H1 (cell line): ENCODE measurements around the gene TTLL5. TPM values are rescaled to one million over a fixed set of nuclear protein-coding genes. Genes with fewer than 3 reads are reported as not detected.

Source experiments
- CTCF ChIA-PET: fragments of 300-600 bp; sonication (Branson Sonifier 250); formaldehyde crosslinking; loops from one replicate; lab custom pipeline; 2021; ENCODE audit not compliant: partially characterized antibody; lab: Charles Lee
- POLR2A ChIA-PET: fragments of 300-600 bp; sonication (Branson Sonifier 250); formaldehyde crosslinking; loops from one replicate; lab custom pipeline; 2021; ENCODE audit warnings: inconsistent platforms; ENCODE audit not compliant: partially characterized antibody; lab: Charles Lee
- DNase-seq, 2 experiments: peaks; one replicate each; pipeline versions ENCODE4 v3.0.0 to v3.0.0-alpha.2; 2010 to 2022; ENCODE audit warnings: low spot score in 2 of 2, low read depth in 1 of 2, mixed read lengths in 1 of 2
- FAIRE-seq: peaks from 2 replicates; lab custom pipeline; 2011; peaks lifted over from hg19 to GRCh38; lab: Jason Lieb, UNC
- H2AFZ ChIP-seq: 2 replicates; pipeline ENCODE4 v1.8.1; 2012; ENCODE audit warnings: low read length, inconsistent platforms
- H2AK5ac ChIP-seq: 2 replicates; pipeline ENCODE4 v1.6.1; 2013; ENCODE audit warnings: low read depth, low read length
- H2BK120ac ChIP-seq: replicated peaks from 2 replicates; pipeline ENCODE3; 2013; ENCODE audit warnings: low read depth, low read length, inconsistent platforms
- H2BK12ac ChIP-seq: 2 replicates; pipeline ENCODE4 v1.6.1; 2013; ENCODE audit warnings: low read depth, low read length
- H2BK15ac ChIP-seq: 2 replicates; pipeline ENCODE4 v1.6.1; 2013; ENCODE audit warnings: low read length
- H2BK20ac ChIP-seq: 2 replicates; pipeline ENCODE4 v1.6.1; 2013; ENCODE audit warnings: low read length
- H2BK5ac ChIP-seq: 2 replicates; pipeline ENCODE4 v1.6.1; 2013; ENCODE audit warnings: low read depth, low read length
- H3K14ac ChIP-seq: 2 replicates; pipeline ENCODE4 v1.6.1; 2013; ENCODE audit warnings: inconsistent platforms; ENCODE audit not compliant: insufficient read length
- H3K18ac ChIP-seq: 2 replicates; pipeline ENCODE4 v1.6.1; 2013; ENCODE audit warnings: low read length; ENCODE audit errors: extremely low read depth
- H3K23ac ChIP-seq: 2 replicates; pipeline ENCODE4 v1.6.1; 2013; ENCODE audit warnings: inconsistent platforms; ENCODE audit not compliant: insufficient read length
- H3K23me2 ChIP-seq: 2 replicates; pipeline ENCODE4 v1.6.1; 2013; ENCODE audit warnings: low read depth, low read length
- H3K27ac ChIP-seq: 2 replicates; pipeline ENCODE4 v1.6.1; 2011; ENCODE audit warnings: low read depth, low read length, inconsistent platforms
- H3K27me3 ChIP-seq, 4 experiments: replicated peaks in 1 of 4; 1 replicate in 1 of 4; 2 replicates in 3 of 4; pipeline versions ENCODE4 v1.6.1 to v1.8.1; 2011 to 2013; ENCODE audit warnings: low read length in 3 of 4, mild to moderate bottlenecking in 3 of 4, inconsistent platforms in 2 of 4, mixed read lengths in 2 of 4, moderate library complexity in 1 of 4; ENCODE audit not compliant: control insufficient read depth in 3 of 4, insufficient read depth in 3 of 4; ENCODE audit errors: extremely low read depth in 1 of 4
- H3K36me3 ChIP-seq, 4 experiments: 2 replicates each; pipeline versions ENCODE4 v1.6.1 to v1.8.1; 2011 to 2013; ENCODE audit warnings: mild to moderate bottlenecking in 4 of 4, low read length in 3 of 4, moderate library complexity in 2 of 4, control low read depth in 1 of 4, inconsistent platforms in 1 of 4; ENCODE audit not compliant: insufficient read depth in 4 of 4, control insufficient read depth in 2 of 4
- H3K4ac ChIP-seq: replicated peaks from 2 replicates; pipeline ENCODE3; 2013; ENCODE audit warnings: low read length, low read depth, mixed read lengths, inconsistent platforms; ENCODE audit not compliant: insufficient read length
- H3K4me1 ChIP-seq, 4 experiments: replicated peaks in 1 of 4; 1 replicate in 1 of 4; 2 replicates in 3 of 4; pipeline versions ENCODE4 v1.6.1 to v1.8.1; 2011 to 2013; ENCODE audit warnings: low read length in 3 of 4, inconsistent platforms in 2 of 4, mixed read lengths in 1 of 4; ENCODE audit not compliant: insufficient read depth in 4 of 4, control insufficient read depth in 3 of 4
- H3K4me2 ChIP-seq, 2 experiments: 2 replicates each; pipeline versions ENCODE4 v1.6.1 to v1.8.1; 2011 to 2013; ENCODE audit warnings: low read depth in 2 of 2, low read length in 2 of 2, control low read depth in 1 of 2, inconsistent platforms in 1 of 2, mild to moderate bottlenecking in 1 of 2; ENCODE audit not compliant: insufficient read depth in 1 of 2
- H3K4me3 ChIP-seq, 4 experiments: fragments of 200-600, 300-600 bp in 1 of 4; sonication (generic), shearing (Covaris generic), sonication (Bioruptor Twin) in 1 of 4; 2 replicates each; pipeline versions ENCODE4 v1.5.1 to v1.8.1; 2011 to 2016; ENCODE audit warnings: low read length in 4 of 4, low read depth in 3 of 4, control low read depth in 2 of 4, inconsistent platforms in 2 of 4, mild to moderate bottlenecking in 2 of 4, mixed read lengths in 1 of 4, moderate library complexity in 1 of 4; ENCODE audit not compliant: insufficient read depth in 2 of 4; ENCODE audit errors: extremely low read depth in 1 of 4
- H3K56ac ChIP-seq: replicated peaks from 2 replicates; pipeline ENCODE3; 2013; ENCODE audit warnings: low read depth, mild to moderate bottlenecking, mixed read lengths, low read length, inconsistent platforms; ENCODE audit not compliant: insufficient read length
- H3K79me1 ChIP-seq: 2 replicates; pipeline ENCODE4 v1.6.1; 2013; ENCODE audit warnings: low read depth, low read length, control low read depth
- H3K79me2 ChIP-seq, 2 experiments: 2 replicates each; pipeline versions ENCODE4 v1.6.1 to v1.8.1; 2012 to 2013; ENCODE audit warnings: low read length in 2 of 2, mild to moderate bottlenecking in 2 of 2, inconsistent platforms in 1 of 2; ENCODE audit not compliant: insufficient read depth in 2 of 2, control insufficient read depth in 1 of 2
- H3K9ac ChIP-seq, 4 experiments: replicated peaks in 1 of 4; 1 replicate in 1 of 4; 2 replicates in 3 of 4; pipeline versions ENCODE4 v1.6.1 to v1.8.1; 2011 to 2013; ENCODE audit warnings: low read depth in 3 of 4, low read length in 3 of 4, control low read depth in 2 of 4, mild to moderate bottlenecking in 2 of 4, moderate library complexity in 2 of 4, inconsistent platforms in 1 of 4; ENCODE audit errors: extremely low read depth in 1 of 4
- H3K9me3 ChIP-seq, 2 experiments: 2 replicates each; pipeline versions ENCODE4 v1.6.1 to v1.8.1; 2012 to 2013; ENCODE audit warnings: mild to moderate bottlenecking in 2 of 2, moderate library complexity in 2 of 2, control low read depth in 1 of 2, inconsistent platforms in 1 of 2, low read depth in 1 of 2, low read length in 1 of 2, mixed read lengths in 1 of 2; ENCODE audit not compliant: insufficient read depth in 2 of 2
- H4K20me1 ChIP-seq, 2 experiments: replicated peaks in 1 of 2; 2 replicates each; pipeline versions ENCODE3 to v1.8.1; 2011 to 2013; ENCODE audit warnings: inconsistent platforms in 2 of 2, low read length in 2 of 2, mild to moderate bottlenecking in 1 of 2; ENCODE audit not compliant: insufficient read depth in 2 of 2, control insufficient read depth in 1 of 2
- H4K5ac ChIP-seq: 2 replicates; pipeline ENCODE4 v1.6.1; 2013; ENCODE audit warnings: low read length, low read depth, mixed read lengths, inconsistent platforms; ENCODE audit not compliant: insufficient read length
- H4K8ac ChIP-seq: 2 replicates; pipeline ENCODE4 v1.8.0; 2013; ENCODE audit warnings: mild to moderate bottlenecking, moderate library complexity, low read length, inconsistent platforms; ENCODE audit not compliant: insufficient read depth; ENCODE audit errors: extremely low read depth
- H4K91ac ChIP-seq: replicated peaks from 2 replicates; pipeline ENCODE3; 2013; ENCODE audit warnings: low read length, mixed read lengths, inconsistent platforms; ENCODE audit not compliant: insufficient read length
- ATF3 ChIP-seq: IDR thresholded peaks from 2 replicates; pipeline ENCODE4 v1.6.1; 2011; ENCODE audit warnings: low read depth, mild to moderate bottlenecking, low read length; ENCODE audit not compliant: insufficient read depth
- BRCA1 ChIP-seq: IDR thresholded peaks from 2 replicates; pipeline ENCODE4 v1.6.1; 2012; ENCODE audit warnings: low read depth, low read length, improper control_type of control experiment
- CTCF ChIP-seq, 3 experiments: IDR thresholded peaks; 1 replicate in 2 of 3; 2 replicates in 1 of 3; pipeline versions ENCODE4 v1.5.1 to v1.6.1; 2011; ENCODE audit warnings: low read length in 3 of 3, mild to moderate bottlenecking in 3 of 3, inconsistent platforms in 2 of 3, low read depth in 1 of 3, moderate library complexity in 1 of 3; ENCODE audit not compliant: insufficient read depth in 1 of 3; ENCODE audit errors: control extremely low read depth in 1 of 3
- KDM5A ChIP-seq: fragments of 200-600 bp; IDR thresholded peaks from 2 replicates; pipeline ENCODE4 v1.7.1; 2012; ENCODE audit warnings: mild to moderate bottlenecking, low read length, inconsistent platforms, mixed read lengths
- RAD21 ChIP-seq, 2 experiments: IDR thresholded peaks in 1 of 2; conservative IDR thresholded peaks in 1 of 2; 2 replicates each; pipeline ENCODE4 v1.6.1; 2011; ENCODE audit warnings: low read depth in 2 of 2, low read length in 2 of 2, improper control_type of control experiment in 1 of 2, inconsistent platforms in 1 of 2, mild to moderate bottlenecking in 1 of 2, moderate library complexity in 1 of 2
- SIRT6 ChIP-seq: IDR thresholded peaks from one replicate; pipeline ENCODE4 v1.7.1; 2012; ENCODE audit warnings: low read length, inconsistent platforms
- WGBS, 2 experiments: shearing (Covaris generic) in 1 of 2; methylation state at CpG; one replicate each; pipeline versions ENCODE4 v1.1.6 to v1.1.7; 2013 to 2015; ENCODE audit warnings: low lambda C conversion rate in 2 of 2, mixed read lengths in 2 of 2, inconsistent platforms in 1 of 2, low coverage in 1 of 2, missing lambda C conversion rate in 1 of 2; ENCODE audit not compliant: insufficient replicate concordance in 2 of 2, insufficient coverage in 1 of 2, insufficient read length in 1 of 2; ENCODE audit errors: extremely low coverage in 1 of 2, missing lambda C conversion rate in 1 of 2; 5-methylcytosine and 5-hydroxymethylcytosine counted together
- polyA plus RNA-seq, 7 experiments: library from polyadenylated mRNA; depleted of rRNA in 3 of 7; stranded (reverse) in 5 of 7; unstranded in 2 of 7; fragments of >200 nt in 5 of 7; fragments of 200-250 nt in 2 of 7; gene quantifications; 1 replicate in 5 of 7; 2 replicates in 1 of 7; 4 replicates in 1 of 7; pipeline versions ENCODE4 v1.2.1 to v1.2.3, GENCODE V29; 2011 to 2013; ENCODE audit warnings: missing spikeins in 2 of 7, mixed read lengths in 2 of 7
- total RNA-seq: library from RNA; stranded (reverse); fragmentation: NEBNext Ultra II Directional; extraction: Animal tissue kit (Norgen Biotek cat#: 25700); gene quantifications from 2 replicates; pipeline ENCODE4 v1.2.1, GENCODE V29; 2021

Gene TTLL5
- total and polyA plus RNA-seq, 2 of the 8 experiments (the other 6 are each of a cell fraction or from before 2014, with no cell fraction given), result 16.1 to 45.9 TPM

- POLR2A ChIA-PET, result no interaction called here
- Histone ChIP-seq H2BK5ac (no peak overlapping the region), H3K23me2 (no peaks in the 10 kb centered on the region), H2AK5ac (no peak overlapping the region), H3K9ac (no peak overlapping the region), H4K8ac (no peak overlapping the region), H2BK12ac (no peak overlapping the region), H3K23ac (no peak overlapping the region), H3K18ac (no peak overlapping the region), H3K36me3 (peaks cover 0 to 4% (median 0%) of the 10 kb centered on the region in 4 experiments; a peak in 1 of 8 replicates), H3K4me1 (no peaks in the 10 kb centered on the region; a peak in 2 of 7 replicates), H3K9me3 (no peaks in the 10 kb centered on the region), H2BK15ac (no peak overlapping the region), H4K5ac (no peak overlapping the region), H3K27me3 (no peaks in the 10 kb centered on the region), H3K27ac (no peak overlapping the region), H2BK20ac (no peak overlapping the region), H2AFZ (no peak overlapping the region), H3K4me2 (no peak overlapping the region), H2BK120ac (no peak overlapping the region), H3K4ac (no peak overlapping the region), H4K91ac (no peak overlapping the region), H3K79me2 (no peaks in the 10 kb centered on the region), H3K4me3 (no peak overlapping the region), H3K79me1 (no peaks in the 10 kb centered on the region), H4K20me1 (peaks cover 0 to 2% of the 10 kb centered on the region in 2 experiments), H3K14ac (no peak overlapping the region), H3K56ac (no peak overlapping the region)
- no peak for FAIRE-seq
- CTCF ChIA-PET, result interaction anchor here (0.6 to 1.2 kb wide), 7 partner anchors 12 to 587 kb away, joined by 3 to 6 read pairs (median 3); no protein-coding TSS in a partner anchor
- 86% methylated on average over 4 of the region's 4 CpGs; no CpG with 5 or more reads in 1 of the 2 experiments for WGBS, 2 experiments
- no peak for DNase-seq
- TF ChIP-seq ATF3 (no peak), RAD21 (IDR thresholded peaks at IDR 0.05 in 1 of 2, conservative IDR thresholded peaks at IDR 0.05 in 1 of 2; ENCODE audit: low read depth in 2 of 2, low read length in 2 of 2) (no peak), SIRT6 (no peak), CTCF (IDR thresholded peaks at IDR 0.05; ENCODE audit: control extremely low read depth in 1 of 3, insufficient read depth in 1 of 3, low read depth in 1 of 3, low read length in 3 of 3) (no peak), KDM5A (no peak), BRCA1 (no peak)
Observed at GRCh38 chr14:75757644-75758402, 96.8 kb downstream of the TTLL5 start.
